Kidney capillary endothelial cell (primary cell): ENCODE measurements around the gene AGPAT4.

ENCODE experiments used
- DNase-seq: peaks from one replicate; pipeline ENCODE4 v3.0.0-alpha.2; 2018; ENCODE audit warnings: low spot score

The AGPAT4 gene

DNA sequence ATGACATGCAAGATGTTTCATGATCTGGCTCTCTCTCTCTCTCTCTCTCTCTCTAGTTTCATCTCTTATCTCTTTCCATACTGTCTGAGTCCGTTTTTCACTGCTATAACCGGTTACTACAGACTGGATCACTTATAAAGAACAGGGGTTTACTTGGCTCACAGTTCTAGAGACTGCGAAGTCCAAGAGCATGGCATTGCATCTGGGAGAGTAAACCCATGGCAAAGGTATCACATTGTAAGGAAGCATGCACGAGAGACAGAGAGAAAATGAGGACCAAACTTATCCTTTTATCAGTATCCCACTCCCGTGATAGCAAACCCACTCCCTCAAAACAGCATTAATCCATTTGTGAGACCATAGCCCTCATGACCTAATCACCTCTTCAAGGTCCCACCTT, 7.2 kb upstream of the AGPAT4 start:
- DNase-seq = no peak

DNA sequence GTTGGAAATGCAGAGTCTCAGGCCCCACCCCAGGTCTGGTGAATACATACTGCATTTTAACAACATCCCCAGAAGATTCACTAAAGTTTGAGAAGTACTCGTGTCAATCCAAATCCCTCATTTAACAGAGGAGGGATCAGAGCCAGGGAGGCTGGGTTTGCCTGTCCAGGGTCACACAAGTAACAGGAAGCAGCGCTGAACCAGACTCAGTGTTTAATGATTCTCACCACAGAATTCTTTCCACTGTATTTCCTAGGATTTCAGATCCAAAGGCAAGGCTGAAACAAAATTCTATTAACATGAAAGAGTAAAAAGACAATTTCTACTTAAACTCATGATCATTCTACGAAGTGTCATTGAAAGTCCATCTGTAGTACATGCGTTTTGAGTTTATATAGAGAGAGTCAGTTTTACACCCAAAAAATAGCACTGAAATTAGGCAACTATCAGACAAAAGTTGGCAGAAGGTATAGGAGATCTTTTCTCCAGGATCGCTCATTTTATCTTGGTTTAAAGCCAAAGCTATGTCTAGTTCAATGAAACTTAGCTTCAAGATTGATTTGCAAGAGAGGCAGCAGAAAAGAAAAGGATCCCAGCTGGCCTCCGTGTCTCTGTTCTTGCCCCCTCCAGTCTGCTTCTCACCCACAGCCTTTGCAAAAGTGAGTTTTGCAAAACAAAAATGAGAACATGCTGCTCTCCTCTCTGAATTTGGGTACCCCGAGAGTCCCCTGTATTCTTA, 6.0 kb upstream of the AGPAT4 start:
- no peak for DNase-seq

DNA sequence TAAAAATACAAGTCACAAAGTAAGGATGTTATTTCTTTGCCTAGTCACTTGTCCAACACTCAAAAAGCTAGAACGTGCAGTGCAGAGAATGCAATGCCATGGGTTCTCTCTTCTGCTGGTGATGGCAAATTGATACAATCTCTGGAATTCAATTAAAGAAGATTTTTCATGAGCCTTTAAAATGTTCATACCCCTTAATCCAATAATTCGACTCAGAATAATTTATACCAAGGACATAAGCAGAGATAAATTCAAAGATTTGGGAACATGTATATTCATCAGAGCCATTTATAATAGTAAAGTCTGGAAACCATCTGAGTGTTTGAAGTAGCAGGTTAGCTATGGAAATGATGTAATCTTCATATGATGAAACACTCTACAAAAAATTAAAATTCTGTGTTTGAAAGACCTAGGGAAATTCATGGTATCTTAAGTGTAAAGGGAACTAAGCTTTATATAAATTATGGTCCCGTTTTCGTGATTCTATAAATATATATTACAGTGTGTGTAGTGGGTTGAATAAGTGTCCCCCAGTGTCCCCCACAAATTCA, 2.8 kb upstream of the AGPAT4 start:
- DNase-seq = no peak

DNA sequence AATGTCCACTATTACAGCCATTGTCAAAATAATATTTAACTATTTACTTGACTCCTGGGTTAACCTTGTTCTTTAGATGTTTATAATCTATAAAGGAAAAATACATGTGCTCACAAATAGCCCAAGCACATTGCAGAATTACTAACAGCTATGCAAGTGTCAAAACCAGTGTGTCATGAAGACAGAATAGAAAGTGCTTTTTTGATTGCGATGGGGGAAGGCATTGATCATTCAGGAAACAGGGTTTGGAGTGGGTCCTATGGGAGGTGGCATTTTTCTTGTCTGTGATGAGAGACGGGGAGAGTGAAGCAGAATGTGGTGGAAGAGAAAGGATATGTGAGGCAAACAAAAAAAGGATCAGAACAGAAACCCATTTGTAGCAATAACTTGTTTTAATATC, 1.0 kb upstream of the AGPAT4 start:
- no peak for DNase-seq

DNA sequence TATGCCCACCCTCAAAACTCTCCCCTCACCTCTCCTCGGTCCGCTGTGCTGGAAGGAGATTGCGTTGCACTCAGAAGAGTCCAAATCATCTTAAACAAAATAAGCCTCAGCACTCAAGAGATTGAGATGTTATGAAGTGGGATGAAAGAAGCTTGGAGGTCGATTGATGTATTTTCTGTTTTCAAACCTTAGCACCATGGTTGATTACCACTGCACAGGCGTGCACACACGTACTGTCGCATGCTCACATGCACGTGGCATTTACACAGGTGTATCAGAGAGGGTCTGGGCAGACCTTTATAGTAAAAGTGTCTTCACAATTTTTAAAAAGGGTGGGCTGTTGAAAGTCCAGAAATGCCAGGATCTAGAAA, 612 bp upstream of the AGPAT4 start:
- no peak for DNase-seq

GRCh38 chr6:161273274-161273751, 548 bp downstream of the AGPAT4 start:
- DNase-seq = peak; percentile 18

- DNase-seq = peak; percentile 23
Observed at GRCh38 chr6:161272635-161273273, 1.1 kb downstream of the AGPAT4 start.

DNA sequence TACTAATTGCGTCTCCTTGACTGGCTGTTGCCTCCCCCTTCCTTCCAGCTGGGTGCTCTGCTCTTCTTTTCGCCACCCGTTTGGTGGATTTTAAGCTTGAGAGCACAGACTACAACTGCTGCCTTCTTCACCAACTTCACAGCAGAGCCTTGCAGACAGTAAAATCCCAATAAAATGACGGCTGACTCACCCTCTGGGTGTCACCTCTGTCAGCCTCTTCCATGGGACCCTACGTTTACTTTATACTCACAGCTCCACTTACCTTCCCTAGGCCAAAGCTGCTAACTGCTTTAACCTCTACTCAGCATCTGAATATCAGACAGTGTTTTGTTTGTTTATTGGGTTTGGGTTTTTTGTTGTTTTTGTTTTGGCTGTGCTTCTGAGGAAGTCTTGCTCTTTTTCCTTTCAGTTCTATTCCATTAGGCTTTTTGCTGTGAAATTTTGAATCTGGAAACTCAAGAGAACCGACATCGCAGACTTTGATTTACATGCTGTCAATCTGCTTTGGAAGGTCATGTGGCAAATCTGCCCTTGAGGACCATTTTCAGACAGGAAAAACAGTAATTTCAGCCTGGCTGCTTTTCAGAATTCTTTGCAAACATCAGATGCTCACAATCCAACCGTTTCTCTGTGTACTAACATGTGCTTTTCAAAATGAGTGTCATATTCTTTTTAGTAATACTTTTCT, 2.4 kb downstream of the AGPAT4 start:
- DNase-seq = no peak

DNA sequence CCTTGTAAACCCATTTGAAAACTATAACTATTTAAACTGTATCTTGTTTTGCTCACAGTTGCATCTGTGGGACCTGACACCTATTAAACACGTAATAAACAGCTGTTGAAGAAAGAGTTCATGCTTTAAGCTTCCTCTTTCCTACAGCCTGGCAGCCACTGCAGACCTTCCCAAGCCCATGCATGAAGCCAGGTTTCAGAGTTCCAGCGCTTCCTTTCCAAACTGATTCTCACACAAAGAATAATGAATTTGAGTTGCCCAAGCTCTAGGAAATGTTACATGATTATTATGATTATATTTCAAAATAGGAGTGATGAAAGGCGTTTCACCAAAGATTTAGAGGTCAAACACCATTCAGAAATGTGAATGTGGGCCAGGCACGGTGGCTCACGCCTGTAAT, 3.7 kb downstream of the AGPAT4 start:
- no peak for DNase-seq

GRCh38 chr6:161269310-161269709, 4.6 kb downstream of the AGPAT4 start:
- no peak for DNase-seq

DNA sequence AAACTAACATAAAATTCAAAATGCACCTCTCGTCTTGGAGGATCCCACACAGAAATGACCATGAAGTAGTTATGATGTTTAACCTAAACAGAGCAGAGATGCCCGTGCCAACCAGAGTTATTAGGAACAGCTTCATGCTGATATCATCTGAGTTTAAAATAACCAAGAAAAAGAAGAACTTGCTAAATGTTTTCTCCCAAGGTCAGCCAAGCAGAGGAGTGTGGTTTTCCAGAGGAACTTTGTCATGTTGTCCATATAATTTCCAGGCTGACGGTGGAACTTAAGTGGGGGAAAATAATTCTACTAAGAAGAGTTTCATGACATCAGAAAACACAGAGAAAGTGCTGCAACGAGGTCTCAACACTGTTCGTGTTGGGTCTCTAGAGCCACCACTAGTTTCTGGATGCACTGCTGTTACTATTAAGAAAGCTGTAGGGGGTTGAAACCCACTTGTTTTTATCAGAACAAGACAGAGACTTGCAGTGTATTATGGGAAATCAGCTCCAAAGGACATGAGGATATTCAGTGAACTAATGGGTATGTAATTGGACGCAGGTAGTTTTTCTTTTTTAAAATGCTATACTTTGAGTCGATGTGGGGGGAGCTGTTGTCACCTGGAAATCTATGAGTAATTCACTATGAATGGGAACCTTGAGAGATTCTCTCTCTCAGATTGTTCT, 5.2 kb downstream of the AGPAT4 start:
- no peak for DNase-seq

DNA sequence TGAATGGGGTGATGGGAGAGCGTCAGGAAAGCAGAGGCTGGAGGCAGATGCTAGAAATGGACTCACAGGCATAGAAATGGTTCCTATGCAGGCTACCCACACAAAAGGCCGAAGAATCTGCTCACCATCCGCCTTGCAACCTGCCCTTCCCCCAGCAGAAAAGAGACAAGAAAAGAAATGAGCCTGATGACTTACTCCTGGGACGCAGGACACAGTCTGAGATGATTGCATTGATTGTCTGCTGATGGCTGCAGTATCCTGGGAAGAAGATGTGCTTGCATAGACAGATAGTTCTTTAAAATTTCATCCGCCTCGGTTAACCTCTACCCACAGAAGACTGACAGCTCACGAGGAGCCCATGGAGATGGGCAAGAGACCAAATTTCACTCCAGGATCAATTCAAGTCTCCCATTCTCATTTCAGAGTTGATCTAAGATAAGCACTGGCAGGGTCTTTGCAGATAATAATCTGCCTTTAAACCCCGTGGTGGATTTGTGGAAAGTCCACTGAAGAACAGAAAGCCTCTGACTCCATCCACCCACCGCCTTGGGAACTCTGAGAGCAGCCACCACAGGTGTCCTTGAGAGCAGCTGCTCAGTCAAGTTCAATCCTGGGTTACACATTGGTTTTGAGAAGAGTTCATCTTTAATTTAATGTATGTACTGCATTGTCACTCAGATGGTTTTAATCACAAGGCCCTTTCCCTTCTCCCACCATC, 7.2 kb downstream of the AGPAT4 start:
- no peak for DNase-seq

DNA sequence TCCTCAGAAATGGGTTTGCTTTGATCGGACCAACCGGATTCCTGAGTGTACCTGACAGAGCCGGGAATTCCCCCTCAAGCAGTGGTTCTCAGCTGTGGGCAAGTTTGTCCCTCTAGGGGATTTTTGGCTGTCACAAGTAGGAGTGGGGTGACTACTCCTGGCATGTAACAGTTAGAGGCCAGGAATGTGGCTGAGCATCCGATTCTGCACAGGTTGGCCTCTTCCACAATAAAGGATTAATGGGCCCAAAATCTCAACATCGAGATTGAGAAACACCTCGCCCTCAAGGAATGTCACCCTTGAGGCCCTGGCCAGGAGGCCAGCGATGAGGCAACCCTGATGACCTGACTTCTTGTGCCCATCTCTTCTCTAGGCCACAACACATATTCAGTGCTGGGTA, 7.9 kb downstream of the AGPAT4 start:
- DNase-seq = no peak

GRCh38 chr6:161265554-161265953, 8.3 kb downstream of the AGPAT4 start:
- DNase-seq = no peak

GRCh38 chr6:161264181-161264580, 9.7 kb downstream of the AGPAT4 start:
- no peak for DNase-seq

GRCh38 chr6:161261816-161262215, 12.0 kb downstream of the AGPAT4 start:
- DNase-seq = no peak

GRCh38 chr6:161261325-161261724, 12.5 kb downstream of the AGPAT4 start:
- DNase-seq = no peak

- no peak for DNase-seq
Observed at GRCh38 chr6:161259302-161259701, 14.6 kb downstream of the AGPAT4 start.

GRCh38 chr6:161257793-161258457, 15.9 kb downstream of the AGPAT4 start:
- peak; percentile 77 for DNase-seq

- no peak for DNase-seq
Observed at GRCh38 chr6:161256407-161256806, 17.5 kb downstream of the AGPAT4 start.

DNA sequence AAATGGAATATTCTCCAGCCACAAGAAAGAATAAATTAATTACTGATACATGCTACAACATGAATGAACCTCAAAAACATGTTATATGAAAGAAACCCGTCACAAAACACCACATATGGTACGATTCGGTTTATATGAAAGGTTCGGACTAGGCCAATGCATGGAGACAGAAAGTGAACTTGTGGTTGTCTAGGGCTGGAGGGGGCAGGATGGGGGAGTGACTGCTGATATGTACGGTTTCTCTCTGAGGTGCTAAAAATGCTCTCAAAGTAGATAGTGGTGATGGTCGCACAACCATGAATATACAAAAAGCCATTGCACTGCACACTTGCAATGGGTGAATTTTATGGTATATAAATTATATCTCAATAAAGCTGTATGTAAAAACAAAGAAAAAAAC, 18.3 kb downstream of the AGPAT4 start:
- no peak for DNase-seq
